Epithelial cell of proximal tubule (primary cell): Measurements from ENCODE around the gene ZNF185. TPM values are rescaled to one million over a fixed set of nuclear protein-coding genes. Genes with fewer than 3 reads are reported as not detected.
A peak's percentile ranks its signal among the peaks of the same experiment; 100 is the strongest.

Experiments used
- DNase-seq: peaks from one replicate; pipeline ENCODE4 v3.0.0-alpha.2; 2011; ENCODE audit warnings: low read depth
- H3K4me3 ChIP-seq: 2 replicates; pipeline ENCODE4 v1.5.1; 2011; ENCODE audit warnings: low read depth, mild to moderate bottlenecking, low read length
- CTCF ChIP-seq: conservative IDR thresholded peaks from 2 replicates; pipeline ENCODE4 v1.5.1; 2012; ENCODE audit warnings: low read depth, mild to moderate bottlenecking, low read length
- total RNA-seq: library from RNA; depleted of rRNA; stranded (reverse); fragments of >200 nt; gene quantifications from 2 replicates; pipeline ENCODE4 v1.2.3, GENCODE V29; 2015

The ZNF185 gene
- total RNA-seq, 1 donor from 2014 or later: 41.6 TPM

GRCh38 chrX:152893980-152894610 lies 3.8 kb upstream of the ZNF185 start:
- H3K4me3 ChIP-seq: no peak overlapping the region
- no peak for DNase-seq
- TF ChIP-seq CTCF: no peak

- no peak for DNase-seq
- no peak overlapping the region for H3K4me3 ChIP-seq
- TF ChIP-seq CTCF: no peak
These were observed 2.7 kb upstream of the ZNF185 start for GRCh38 chrX:152895121-152895520.

- TF ChIP-seq CTCF: no peak
- DNase-seq: no peak
- no peak overlapping the region for H3K4me3 ChIP-seq
These were observed 2.0 kb upstream of the ZNF185 start for GRCh38 chrX:152895724-152896420.

GRCh38 chrX:152896450-152896849 lies 1.4 kb upstream of the ZNF185 start:
- H3K4me3 ChIP-seq: no peak overlapping the region
- TF ChIP-seq CTCF: no peak
- DNase-seq: no peak

- no peak for TF ChIP-seq CTCF
- peak overlapping the region; percentile 53 for H3K4me3 ChIP-seq
These were observed 575 bp downstream of the ZNF185 start for GRCh38 chrX:152898442-152898841.

GRCh38 chrX:152899111-152899873 lies 1.4 kb downstream of the ZNF185 start:
- H3K4me3 ChIP-seq: no peak overlapping the region
- DNase-seq: no peak
- no peak for TF ChIP-seq CTCF

More at GRCh38 chrX:152898442-152898841, 575 bp downstream of the ZNF185 start:
- no peak for DNase-seq
